HEK293T (cell line): ENCODE measurements around the gene SGTA.

Experiments used
- CTCF ChIA-PET: fragments of 350-600 bp; formaldehyde crosslinking; extraction: SDS; loops from one replicate; lab custom pipeline; 2021; ENCODE audit warnings: antibody characterized with exemption, inconsistent platforms; lab: Yijun Ruan, JAX
- POLR2A ChIA-PET: fragments of 350-600 bp; formaldehyde crosslinking; extraction: SDS; loops from one replicate; lab custom pipeline; 2020; ENCODE audit warnings: antibody characterized with exemption, inconsistent platforms; lab: Yijun Ruan, JAX
- DNase-seq: peaks from one replicate; pipeline ENCODE4 v3.0.0; 2012; ENCODE audit warnings: mixed read lengths; ENCODE audit errors: extremely low spot score
- ARNT ChIP-seq: fragments of 450-650 bp; IDR thresholded peaks from 2 replicates; pipeline ENCODE4 v1.6.1; 2017; ENCODE audit warnings: mild to moderate bottlenecking
- BHLHE40 ChIP-seq: fragments of 450-650 bp; IDR thresholded peaks from 2 replicates; pipeline ENCODE4 v1.6.1; 2016; ENCODE audit warnings: mild to moderate bottlenecking, moderate library complexity, borderline replicate concordance
- CTBP1 ChIP-seq: fragments of 450-650 bp; IDR thresholded peaks from 2 replicates; pipeline ENCODE4 v1.6.1; 2016; ENCODE audit warnings: borderline replicate concordance
- ELF4 ChIP-seq: fragments of 450-650 bp; IDR thresholded peaks from 2 replicates; pipeline ENCODE4 v1.6.1; 2017; ENCODE audit warnings: antibody characterized with exemption
- FOXA1 ChIP-seq: fragments of 450-650 bp; IDR thresholded peaks from 2 replicates; pipeline ENCODE4 v1.6.1; 2016; ENCODE audit warnings: mild to moderate bottlenecking
- FOXK2 ChIP-seq: fragments of 450-650 bp; IDR thresholded peaks from 2 replicates; pipeline ENCODE4 v1.6.1; 2016; ENCODE audit warnings: mild to moderate bottlenecking
- FOXM1 ChIP-seq: fragments of 450-650 bp; IDR thresholded peaks from 2 replicates; pipeline ENCODE4 v1.6.1; 2017; ENCODE audit warnings: mild to moderate bottlenecking, borderline replicate concordance
- HDGF ChIP-seq: fragments of 450-650 bp; IDR thresholded peaks from 2 replicates; pipeline ENCODE4 v1.6.1; 2017; ENCODE audit warnings: antibody characterized with exemption, borderline replicate concordance
- L3MBTL2 ChIP-seq: fragments of 450-650 bp; conservative IDR thresholded peaks from 2 replicates; pipeline ENCODE4 v1.6.1; 2016; ENCODE audit warnings: mild to moderate bottlenecking
- LEF1 ChIP-seq: fragments of 450-650 bp; IDR thresholded peaks from 2 replicates; pipeline ENCODE4 v1.6.1; 2017; ENCODE audit warnings: mild to moderate bottlenecking, borderline replicate concordance
- NFRKB ChIP-seq: fragments of 450-650 bp; IDR thresholded peaks from 2 replicates; pipeline ENCODE4 v1.6.1; 2016; ENCODE audit warnings: mild to moderate bottlenecking, moderate library complexity
- PKNOX1 ChIP-seq: fragments of 450-650 bp; IDR thresholded peaks from 2 replicates; pipeline ENCODE4 v1.6.1; 2016
- SP1 ChIP-seq: fragments of 450-650 bp; IDR thresholded peaks from 2 replicates; pipeline ENCODE4 v1.6.1; 2017
- SUZ12 ChIP-seq: fragments of 450-650 bp; IDR thresholded peaks from 2 replicates; pipeline ENCODE4 v1.6.1; 2016; ENCODE audit warnings: mild to moderate bottlenecking
- TARDBP ChIP-seq: fragments of 450-650 bp; IDR thresholded peaks from 2 replicates; pipeline ENCODE4 v1.6.1; 2016
- ZNF384 ChIP-seq: fragments of 450-650 bp; IDR thresholded peaks from 2 replicates; pipeline ENCODE4 v1.6.1; 2016

Gene SGTA

GRCh38 chr19:2790194-2790556 is 7.1 kb upstream of the SGTA start:
- ChIA-PET CTCF (no interaction called here), POLR2A (no interaction called here)

GRCh38 chr19:2788237-2788636 is 5.2 kb upstream of the SGTA start:
- TF ChIP-seq FOXM1 (no peak), HDGF (no peak), ELF4 (no peak), TARDBP (no peak), ZNF384 (no peak), ARNT (no peak), PKNOX1 (no peak), FOXK2 (no peak), CTBP1 (no peak), LEF1 (no peak), SP1 (no peak)
- ChIA-PET CTCF (no interaction called here), POLR2A (no interaction called here)
- no peak for DNase-seq

More at GRCh38 chr19:2790194-2790556, 7.1 kb upstream of the SGTA start:
- TF ChIP-seq PKNOX1 (no peak), ZNF384 (no peak), BHLHE40 (no peak), HDGF (no peak), LEF1 (no peak), FOXM1 (no peak), ARNT (no peak), SUZ12 (no peak), CTBP1 (no peak), L3MBTL2 (no peak), FOXA1 (no peak), NFRKB (no peak), ELF4 (no peak), SP1 (no peak), FOXK2 (no peak), TARDBP (no peak)
- DNase-seq, result no peak

GRCh38 chr19:2787115-2787514 is 4.0 kb upstream of the SGTA start:
- DNase-seq, result no peak
- CTCF ChIA-PET, result no interaction called here
- POLR2A ChIA-PET, result no interaction called here
- TF ChIP-seq NFRKB, result no peak
- no peak for TF ChIP-seq SP1
- TF ChIP-seq PKNOX1, result no peak
- TF ChIP-seq ARNT, result no peak
- no peak for TF ChIP-seq LEF1
- no peak for TF ChIP-seq CTBP1
- TF ChIP-seq FOXA1, result no peak
- TF ChIP-seq SUZ12, result no peak
- no peak for TF ChIP-seq L3MBTL2
- TF ChIP-seq TARDBP, result no peak
- TF ChIP-seq HDGF, result no peak

- CTCF ChIA-PET, result interaction anchor here (0.7 kb wide), 1 partner anchor 107 kb away, joined by 3 read pairs; no protein-coding TSS in a partner anchor
- TF ChIP-seq LEF1 (0 out of 2 replicates have a peak, but pooled peaks have one; percentile 33), BHLHE40 (no peak), L3MBTL2 (no peak), ELF4 (no peak), PKNOX1 (peak; percentile 38; the same call in 1 of the 2 replicates), HDGF (no peak), FOXK2 (no peak), ARNT (no peak), SP1 (no peak), ZNF384 (no peak), NFRKB (no peak), CTBP1 (no peak), SUZ12 (no peak)
- peak; percentile 93 for DNase-seq
- POLR2A ChIA-PET, result interaction anchor here (0.7 to 1.3 kb wide), 10 partner anchors 9 to 310 kb away, joined by 3 to 5 read pairs (median 4); partner anchors contain the start of genes GADD45B, ZNF554 and ZNF555
Measured at GRCh38 chr19:2785244-2785997, 2.3 kb upstream of the SGTA start, which contains the start of gene THOP1. THOP1 (plus strand) TSS chr19:2785503; CDS start chr19:2785663, 160 bp downstream.

GRCh38 chr19:2783781-2784145 is 690 bp upstream of the SGTA start:
- ChIA-PET CTCF (interaction anchor here (0.6 kb wide), 1 partner anchor 632 kb away, joined by 3 read pairs; no protein-coding TSS in a partner anchor), POLR2A (interaction anchor here (0.6 to 1.5 kb wide), 5 partner anchors 20 to 662 kb away, joined by 3 to 5 read pairs (median 4); partner anchors contain the start of genes LSM7, SLC39A3 and SPPL2B)
- TF ChIP-seq PKNOX1 (no peak), TARDBP (no peak), SUZ12 (no peak), ARNT (no peak), SP1 (no peak), ELF4 (no peak), CTBP1 (no peak), FOXK2 (no peak), L3MBTL2 (no peak), BHLHE40 (no peak), ZNF384 (no peak), FOXM1 (no peak), LEF1 (no peak), NFRKB (no peak), HDGF (no peak), FOXA1 (no peak)
- DNase-seq, result no peak
